ENCODE data around the gene MLLT6. TPM values are rescaled to one million over a fixed set of nuclear protein-coding genes. Genes with fewer than 3 reads are reported as not detected.

Gene MLLT6
- total and polyA plus RNA-seq, 2 of the 13 experiments (the other 11 are each of a cell fraction or from before 2014, with no cell fraction given) = 50.7 to 69.5 TPM

- TF ChIP-seq, protein P1, sequence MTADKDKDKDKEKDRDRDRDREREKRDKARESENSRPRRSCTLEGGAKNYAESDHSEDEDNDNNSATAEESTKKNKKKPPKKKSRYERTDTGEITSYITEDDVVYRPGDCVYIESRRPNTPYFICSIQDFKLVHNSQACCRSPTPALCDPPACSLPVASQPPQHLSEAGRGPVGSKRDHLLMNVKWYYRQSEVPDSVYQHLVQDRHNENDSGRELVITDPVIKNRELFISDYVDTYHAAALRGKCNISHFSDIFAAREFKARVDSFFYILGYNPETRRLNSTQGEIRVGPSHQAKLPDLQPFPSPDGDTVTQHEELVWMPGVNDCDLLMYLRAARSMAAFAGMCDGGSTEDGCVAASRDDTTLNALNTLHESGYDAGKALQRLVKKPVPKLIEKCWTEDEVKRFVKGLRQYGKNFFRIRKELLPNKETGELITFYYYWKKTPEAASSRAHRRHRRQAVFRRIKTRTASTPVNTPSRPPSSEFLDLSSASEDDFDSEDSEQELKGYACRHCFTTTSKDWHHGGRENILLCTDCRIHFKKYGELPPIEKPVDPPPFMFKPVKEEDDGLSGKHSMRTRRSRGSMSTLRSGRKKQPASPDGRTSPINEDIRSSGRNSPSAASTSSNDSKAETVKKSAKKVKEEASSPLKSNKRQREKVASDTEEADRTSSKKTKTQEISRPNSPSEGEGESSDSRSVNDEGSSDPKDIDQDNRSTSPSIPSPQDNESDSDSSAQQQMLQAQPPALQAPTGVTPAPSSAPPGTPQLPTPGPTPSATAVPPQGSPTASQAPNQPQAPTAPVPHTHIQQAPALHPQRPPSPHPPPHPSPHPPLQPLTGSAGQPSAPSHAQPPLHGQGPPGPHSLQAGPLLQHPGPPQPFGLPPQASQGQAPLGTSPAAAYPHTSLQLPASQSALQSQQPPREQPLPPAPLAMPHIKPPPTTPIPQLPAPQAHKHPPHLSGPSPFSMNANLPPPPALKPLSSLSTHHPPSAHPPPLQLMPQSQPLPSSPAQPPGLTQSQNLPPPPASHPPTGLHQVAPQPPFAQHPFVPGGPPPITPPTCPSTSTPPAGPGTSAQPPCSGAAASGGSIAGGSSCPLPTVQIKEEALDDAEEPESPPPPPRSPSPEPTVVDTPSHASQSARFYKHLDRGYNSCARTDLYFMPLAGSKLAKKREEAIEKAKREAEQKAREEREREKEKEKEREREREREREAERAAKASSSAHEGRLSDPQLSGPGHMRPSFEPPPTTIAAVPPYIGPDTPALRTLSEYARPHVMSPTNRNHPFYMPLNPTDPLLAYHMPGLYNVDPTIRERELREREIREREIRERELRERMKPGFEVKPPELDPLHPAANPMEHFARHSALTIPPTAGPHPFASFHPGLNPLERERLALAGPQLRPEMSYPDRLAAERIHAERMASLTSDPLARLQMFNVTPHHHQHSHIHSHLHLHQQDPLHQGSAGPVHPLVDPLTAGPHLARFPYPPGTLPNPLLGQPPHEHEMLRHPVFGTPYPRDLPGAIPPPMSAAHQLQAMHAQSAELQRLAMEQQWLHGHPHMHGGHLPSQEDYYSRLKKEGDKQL (CRISPR knock-in tag; IDR thresholded peaks at IDR 0.05; ENCODE audit: low read depth) = no peak
- TF ChIP-seq ZSCAN22 (CRISPR knock-in tag; IDR thresholded peaks at IDR 0.05) (no peak), ZNF546 (CRISPR knock-in tag; conservative IDR thresholded peaks at IDR 0.05) (no peak), ZNF773 (CRISPR knock-in tag; IDR thresholded peaks at IDR 0.05; ENCODE audit: borderline replicate concordance) (no peak), MXD1 (CRISPR knock-in tag; IDR thresholded peaks at IDR 0.05) (peak; percentile 62; the same call in 1 of the 2 replicates), ZSCAN30 (CRISPR knock-in tag; IDR thresholded peaks at IDR 0.05) (no peak), FOXC1 (CRISPR knock-in tag; IDR thresholded peaks at IDR 0.05; ENCODE audit: borderline replicate concordance) (peak; percentile 70), ATM (IDR thresholded peaks at IDR 0.05; ENCODE audit: borderline replicate concordance) (no peak), KLF13 (CRISPR knock-in tag; IDR thresholded peaks at IDR 0.05) (0 out of 2 replicates have a peak, but pooled peaks have one; percentile 29), SCMH1 (CRISPR knock-in tag; IDR thresholded peaks at IDR 0.05; ENCODE audit: borderline replicate concordance) (no peak), NRL (CRISPR knock-in tag; IDR thresholded peaks at IDR 0.05; ENCODE audit: borderline replicate concordance) (no peak), KLF11 (CRISPR knock-in tag; IDR thresholded peaks at IDR 0.05) (no peak), MXD3 (CRISPR knock-in tag; IDR thresholded peaks at IDR 0.05) (peak; percentile 44; the same call in 1 of the 2 replicates), HOXA5 (CRISPR knock-in tag; IDR thresholded peaks at IDR 0.05) (peak; percentile 24; the same call in 1 of the 2 replicates), ZMYM4 (CRISPR knock-in tag; IDR thresholded peaks at IDR 0.05) (peak; percentile 44; the same call in 1 of the 2 replicates), REL (CRISPR knock-in tag; conservative IDR thresholded peaks at IDR 0.05) (no peak), ZNF136 (CRISPR knock-in tag; IDR thresholded peaks at IDR 0.05; ENCODE audit: low read depth) (no peak), ZNF83 (CRISPR knock-in tag; IDR thresholded peaks at IDR 0.05; ENCODE audit: borderline replicate concordance) (0 out of 2 replicates have a peak, but pooled peaks have one; percentile 66), SUZ12 (IDR thresholded peaks at IDR 0.05; ENCODE audit: low read depth, low read length) (no peak)
- TF ChIP-seq, protein P2, sequence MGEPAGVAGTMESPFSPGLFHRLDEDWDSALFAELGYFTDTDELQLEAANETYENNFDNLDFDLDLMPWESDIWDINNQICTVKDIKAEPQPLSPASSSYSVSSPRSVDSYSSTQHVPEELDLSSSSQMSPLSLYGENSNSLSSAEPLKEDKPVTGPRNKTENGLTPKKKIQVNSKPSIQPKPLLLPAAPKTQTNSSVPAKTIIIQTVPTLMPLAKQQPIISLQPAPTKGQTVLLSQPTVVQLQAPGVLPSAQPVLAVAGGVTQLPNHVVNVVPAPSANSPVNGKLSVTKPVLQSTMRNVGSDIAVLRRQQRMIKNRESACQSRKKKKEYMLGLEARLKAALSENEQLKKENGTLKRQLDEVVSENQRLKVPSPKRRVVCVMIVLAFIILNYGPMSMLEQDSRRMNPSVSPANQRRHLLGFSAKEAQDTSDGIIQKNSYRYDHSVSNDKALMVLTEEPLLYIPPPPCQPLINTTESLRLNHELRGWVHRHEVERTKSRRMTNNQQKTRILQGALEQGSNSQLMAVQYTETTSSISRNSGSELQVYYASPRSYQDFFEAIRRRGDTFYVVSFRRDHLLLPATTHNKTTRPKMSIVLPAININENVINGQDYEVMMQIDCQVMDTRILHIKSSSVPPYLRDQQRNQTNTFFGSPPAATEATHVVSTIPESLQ (CRISPR knock-in tag; conservative IDR thresholded peaks at IDR 0.05) = no peak
These were observed 42.5 kb downstream of the MLLT6 start (continued) for GRCh38 chr17:38747463-38748148.

All from HepG2 (cell line).